ENCODE measurements around the gene GPR183.
A peak's percentile ranks its signal among the peaks of the same experiment; 100 is the strongest.

Gene GPR183

GRCh38 chr13:99265821-99266426 is 41.3 kb downstream of the GPR183 start:
- no peak for TF ChIP-seq TAF1 (IDR thresholded peaks at IDR 0.05; ENCODE audit: low read depth)
- peak; percentile 74 for TF ChIP-seq RAD21 (IDR thresholded peaks at IDR 0.05; ENCODE audit: low read depth)

GRCh38 chr13:99265162-99265800 is 41.9 kb downstream of the GPR183 start:
- TF ChIP-seq MAX (IDR thresholded peaks at IDR 0.05) (no peak), CEBPB (IDR thresholded peaks at IDR 0.05) (no peak), EGR1 (IDR thresholded peaks at IDR 0.05) (no peak), EP300 (IDR thresholded peaks at IDR 0.05; ENCODE audit: borderline replicate concordance) (no peak), NFIC (IDR thresholded peaks at IDR 0.05) (no peak), TAF1 (IDR thresholded peaks at IDR 0.05; ENCODE audit: low read depth) (no peak), RAD21 (IDR thresholded peaks at IDR 0.05; ENCODE audit: low read depth) (no peak), FOXM1 (IDR thresholded peaks at IDR 0.05; ENCODE audit: borderline replicate concordance, low read depth) (no peak)

- TF ChIP-seq NFIC (IDR thresholded peaks at IDR 0.05) (no peak), YY1 (IDR thresholded peaks at IDR 0.05; ENCODE audit: low read depth) (no peak), TCF12 (IDR thresholded peaks at IDR 0.05; ENCODE audit: low read depth) (no peak), EP300 (IDR thresholded peaks at IDR 0.05; ENCODE audit: borderline replicate concordance) (no peak), REST (IDR thresholded peaks at IDR 0.05; ENCODE audit: low read depth) (no peak), RAD21 (IDR thresholded peaks at IDR 0.05; ENCODE audit: low read depth) (no peak), FOXM1 (IDR thresholded peaks at IDR 0.05; ENCODE audit: borderline replicate concordance, low read depth) (no peak), MAX (IDR thresholded peaks at IDR 0.05) (no peak), CEBPB (IDR thresholded peaks at IDR 0.05) (no peak)
Observed at GRCh38 chr13:99264051-99264450, 43.1 kb downstream of the GPR183 start.

GRCh38 chr13:99263126-99263785 is 43.9 kb downstream of the GPR183 start:
- no peak for TF ChIP-seq FOXM1 (IDR thresholded peaks at IDR 0.05; ENCODE audit: borderline replicate concordance, low read depth)
- no peak for TF ChIP-seq TEAD4 (IDR thresholded peaks at IDR 0.05)
- no peak for TF ChIP-seq TAF1 (IDR thresholded peaks at IDR 0.05; ENCODE audit: low read depth)
- TF ChIP-seq NFIC (IDR thresholded peaks at IDR 0.05), result no peak
- TF ChIP-seq EP300 (IDR thresholded peaks at IDR 0.05; ENCODE audit: borderline replicate concordance), result no peak
- no peak for TF ChIP-seq CREB1 (IDR thresholded peaks at IDR 0.05; ENCODE audit: low read depth)
- TF ChIP-seq USF1 (IDR thresholded peaks at IDR 0.05), result no peak
- TF ChIP-seq YY1 (IDR thresholded peaks at IDR 0.05; ENCODE audit: low read depth), result no peak
- TF ChIP-seq RAD21 (IDR thresholded peaks at IDR 0.05; ENCODE audit: low read depth), result no peak
- no peak for TF ChIP-seq MAX (IDR thresholded peaks at IDR 0.05)
- TF ChIP-seq CEBPB (IDR thresholded peaks at IDR 0.05), result no peak
- no peak for TF ChIP-seq ZBTB7A (IDR thresholded peaks at IDR 0.05; ENCODE audit: low read depth)
- TF ChIP-seq EGR1 (IDR thresholded peaks at IDR 0.05), result no peak
- TF ChIP-seq TCF12 (IDR thresholded peaks at IDR 0.05; ENCODE audit: low read depth), result no peak
- TF ChIP-seq REST (IDR thresholded peaks at IDR 0.05; ENCODE audit: low read depth), result no peak

GRCh38 chr13:99261059-99261458 is 46.1 kb downstream of the GPR183 start:
- no peak for TF ChIP-seq RAD21 (IDR thresholded peaks at IDR 0.05; ENCODE audit: low read depth)
- TF ChIP-seq CEBPB (IDR thresholded peaks at IDR 0.05), result no peak
- TF ChIP-seq YY1 (IDR thresholded peaks at IDR 0.05; ENCODE audit: low read depth), result no peak
- TF ChIP-seq NFIC (IDR thresholded peaks at IDR 0.05), result no peak
- TF ChIP-seq CREB1 (IDR thresholded peaks at IDR 0.05; ENCODE audit: low read depth), result no peak
- no peak for TF ChIP-seq TCF12 (IDR thresholded peaks at IDR 0.05; ENCODE audit: low read depth)

- TF ChIP-seq YY1 (IDR thresholded peaks at IDR 0.05; ENCODE audit: low read depth), result no peak
- no peak for TF ChIP-seq FOXM1 (IDR thresholded peaks at IDR 0.05; ENCODE audit: borderline replicate concordance, low read depth)
- no peak for TF ChIP-seq EP300 (IDR thresholded peaks at IDR 0.05; ENCODE audit: borderline replicate concordance)
- TF ChIP-seq NFIC (IDR thresholded peaks at IDR 0.05), result no peak
- TF ChIP-seq TAF1 (IDR thresholded peaks at IDR 0.05; ENCODE audit: low read depth), result no peak
- no peak for TF ChIP-seq EGR1 (IDR thresholded peaks at IDR 0.05)
Observed at GRCh38 chr13:99260216-99260615, 47.0 kb downstream of the GPR183 start.

All from Ishikawa (cell line).